BLaER1 (cell line): Measurements from ENCODE around the gene PDE8A.
"Not testable (repeated sequence)": the region's sequence is repeated elsewhere in the genome, so short reads cannot be mapped to it uniquely, and the experiment has no call there.

Experiments used
- H3K27ac ChIP-seq: shearing (Covaris generic); formaldehyde crosslinking; 2 replicates; pipeline ENCODE4 v1.8.1; 2022
- H3K27me3 ChIP-seq: shearing (Covaris generic); formaldehyde crosslinking; 2 replicates; pipeline ENCODE4 v1.8.1; 2022
- H3K36me3 ChIP-seq: shearing (Covaris generic); formaldehyde crosslinking; 2 replicates; pipeline ENCODE4 v1.8.1; 2022
- H3K4me1 ChIP-seq: shearing (Covaris generic); formaldehyde crosslinking; 2 replicates; pipeline ENCODE4 v1.8.1; 2022
- H3K4me2 ChIP-seq: shearing (Covaris generic); formaldehyde crosslinking; 2 replicates; pipeline ENCODE4 v1.8.1; 2022
- H3K4me3 ChIP-seq: shearing (Covaris generic); formaldehyde crosslinking; 2 replicates; pipeline ENCODE4 v1.8.1; 2022
- H3K9ac ChIP-seq: shearing (Covaris generic); formaldehyde crosslinking; 2 replicates; pipeline ENCODE4 v1.8.1; 2022
- H3K9me3 ChIP-seq: shearing (Covaris generic); formaldehyde crosslinking; 2 replicates; pipeline ENCODE4 v1.8.1; 2022
- H4K20me1 ChIP-seq: shearing (Covaris generic); formaldehyde crosslinking; 2 replicates; pipeline ENCODE4 v1.8.1; 2022
- Cebpa-rat ChIP-seq: shearing (Covaris generic); IDR thresholded peaks from 2 replicates; pipeline ENCODE4 v1.8.1; 2022

The PDE8A gene

DNA sequence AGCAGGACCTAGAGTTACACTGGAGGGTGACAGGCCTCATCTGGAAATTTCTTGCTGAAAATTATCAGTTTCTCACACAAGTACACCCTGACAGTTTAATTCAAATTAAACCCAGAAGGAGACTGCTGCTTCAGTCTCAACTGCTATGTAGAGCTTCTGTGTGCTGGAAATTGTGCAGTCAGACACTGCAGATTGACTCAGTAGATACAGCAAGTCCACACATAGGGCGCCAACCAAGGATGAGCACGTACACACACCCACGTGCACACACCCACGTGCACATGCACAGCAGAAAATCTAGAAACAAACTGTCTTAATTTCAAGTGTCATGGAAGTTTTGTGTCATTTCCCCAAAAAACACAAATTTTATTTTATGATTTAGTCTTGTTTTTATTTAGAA is 192.9 kb downstream of the PDE8A start:
- Histone ChIP-seq H3K4me1 (no peaks in the 10 kb centered on the region), H3K4me2 (no peak overlapping the region), H3K36me3 (no peaks in the 10 kb centered on the region), H3K9ac (no peak overlapping the region), H3K27me3 (no peaks in the 10 kb centered on the region), H3K27ac (no peak overlapping the region), H3K9me3 (peaks cover 42% of the 10 kb centered on the region), H3K4me3 (no peak overlapping the region), H4K20me1 (no peaks in the 10 kb centered on the region)
- TF ChIP-seq Cebpa-rat = no peak

DNA sequence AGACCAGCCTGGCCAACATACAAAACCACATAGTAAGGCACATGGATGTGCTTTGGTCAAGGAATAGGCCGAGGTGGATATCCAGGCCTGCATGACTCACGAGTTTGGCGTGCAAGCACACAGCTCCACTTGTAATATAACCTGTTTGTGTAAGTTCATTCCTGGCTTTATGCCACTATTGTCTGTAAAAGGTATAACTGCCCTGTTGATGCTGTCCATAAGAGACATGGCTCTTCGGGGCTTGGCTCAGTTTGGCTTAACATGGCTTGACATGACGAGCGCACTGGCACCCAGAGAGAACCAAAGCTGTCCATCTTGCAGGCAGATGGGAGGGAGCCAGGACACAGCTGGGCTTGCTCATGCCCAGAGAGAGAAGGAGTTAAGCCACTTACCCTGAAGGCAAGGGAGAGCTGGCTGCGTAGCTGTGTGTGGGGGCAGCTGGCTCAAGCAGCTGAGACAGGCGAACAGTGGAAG is 195.4 kb downstream of the PDE8A start:
- not testable (repeated sequence) for H3K27ac ChIP-seq, H3K4me2 ChIP-seq

DNA sequence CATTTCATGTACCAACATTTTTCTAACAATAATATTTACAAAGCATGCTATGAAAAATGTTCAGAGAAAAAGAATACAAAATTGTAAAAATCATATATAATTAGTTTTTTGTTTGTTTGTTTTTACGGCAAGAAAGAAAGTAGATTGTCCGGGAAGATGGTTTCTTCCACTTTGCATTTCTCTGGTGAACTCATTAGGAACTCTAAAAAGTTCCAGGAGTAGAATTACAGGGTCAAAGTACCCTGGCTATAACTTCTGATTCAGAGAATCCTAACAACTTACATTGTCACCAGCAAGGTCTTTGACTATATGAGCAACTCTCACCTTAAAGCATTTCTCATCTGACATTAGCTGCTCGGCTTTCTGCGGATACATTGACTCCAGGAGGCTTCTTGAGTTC is 196.7 kb downstream of the PDE8A start:
- Histone ChIP-seq H3K27me3 (no peaks in the 10 kb centered on the region), H3K4me2 (no peak overlapping the region), H3K27ac (no peak overlapping the region), H4K20me1 (no peaks in the 10 kb centered on the region), H3K9ac (no peak overlapping the region), H3K9me3 (peaks cover 9% of the 10 kb centered on the region), H3K36me3 (no peaks in the 10 kb centered on the region), H3K4me3 (no peak overlapping the region), H3K4me1 (no peaks in the 10 kb centered on the region)
- TF ChIP-seq Cebpa-rat = no peak

More for the DNA sequence above, 195.4 kb downstream of the PDE8A start:
- not testable (repeated sequence) for H3K4me3 ChIP-seq, H3K36me3 ChIP-seq, H3K4me1 ChIP-seq, H3K9ac ChIP-seq, H4K20me1 ChIP-seq, H3K27me3 ChIP-seq
- peaks cover 21% of the 10 kb centered on the region for H3K9me3 ChIP-seq

DNA sequence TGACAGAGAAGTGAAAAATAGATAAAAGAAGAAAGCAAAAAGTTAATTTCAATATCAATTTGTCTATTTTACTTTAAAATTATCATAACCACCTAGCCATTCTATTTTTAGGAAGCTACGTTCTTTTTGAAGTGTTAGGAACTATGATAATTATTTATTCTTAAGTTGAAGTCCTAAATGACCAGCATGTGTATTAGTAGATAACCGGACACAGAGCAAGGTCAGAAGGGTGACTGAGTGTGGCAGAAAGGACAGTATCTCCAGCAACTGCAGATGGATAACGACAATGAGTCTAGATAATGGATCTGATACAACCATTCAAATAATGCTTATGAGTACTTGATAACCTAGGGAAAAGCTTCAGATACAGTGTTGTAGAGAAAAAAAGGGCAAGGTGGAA is 198.0 kb downstream of the PDE8A start:
- H3K36me3 ChIP-seq = no peaks in the 10 kb centered on the region
- H3K4me1 ChIP-seq = no peaks in the 10 kb centered on the region
- H3K9me3 ChIP-seq = no peaks in the 10 kb centered on the region
- H3K27ac ChIP-seq = no peak overlapping the region
- no peaks in the 10 kb centered on the region for H3K27me3 ChIP-seq
- H3K9ac ChIP-seq = no peak overlapping the region
- H3K4me2 ChIP-seq = no peak overlapping the region
- no peak overlapping the region for H3K4me3 ChIP-seq
- H4K20me1 ChIP-seq = no peaks in the 10 kb centered on the region
- no peak for TF ChIP-seq Cebpa-rat

DNA sequence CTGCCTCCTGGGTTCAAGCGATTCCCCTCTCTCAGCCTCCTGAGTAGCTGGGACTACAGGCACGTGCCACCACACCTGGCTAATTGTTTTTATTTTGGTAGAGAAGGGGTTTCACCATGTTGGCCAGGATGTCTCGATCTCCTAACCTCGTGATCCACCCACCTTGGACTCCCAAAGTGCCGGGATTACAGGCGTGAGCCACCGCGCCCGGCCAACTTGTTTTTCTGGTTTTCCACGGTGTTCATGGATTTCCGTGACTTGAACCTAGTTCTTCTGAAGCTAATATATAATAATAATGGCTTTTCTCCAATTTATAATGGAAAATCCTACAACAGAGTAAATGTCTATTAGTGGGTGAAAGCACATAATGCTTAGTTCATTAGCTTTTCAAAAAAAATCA is 203.7 kb downstream of the PDE8A start:
- not testable (repeated sequence) for H3K4me3 ChIP-seq, H3K4me1 ChIP-seq, H3K9ac ChIP-seq, H3K9me3 ChIP-seq, H3K36me3 ChIP-seq, H3K4me2 ChIP-seq, H3K27me3 ChIP-seq, H3K27ac ChIP-seq, H4K20me1 ChIP-seq

DNA sequence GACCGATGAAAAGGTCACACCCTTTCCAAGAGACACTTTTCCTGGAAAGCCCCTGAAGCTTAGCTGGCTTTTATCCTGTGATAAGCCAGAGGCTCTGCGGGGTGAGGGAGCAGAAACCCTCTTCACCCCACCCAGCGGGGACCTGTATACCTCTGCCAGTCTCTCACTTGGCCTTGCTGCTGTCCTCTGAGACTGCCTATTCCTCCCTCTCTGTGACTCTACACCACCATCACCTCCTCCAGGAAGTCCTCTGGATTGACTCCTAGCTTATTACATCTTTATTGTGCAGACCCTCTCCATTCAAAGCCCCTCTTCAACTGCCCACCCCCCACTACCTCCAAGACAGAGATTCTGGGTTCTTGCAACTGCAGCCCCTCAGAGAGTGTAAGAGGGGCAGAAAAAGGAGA is 206.5 kb downstream of the PDE8A start:
- H3K9ac ChIP-seq = not testable (repeated sequence)

More for the DNA sequence above, 206.5 kb downstream of the PDE8A start:
- H3K9me3 ChIP-seq, H3K4me2 ChIP-seq, H3K4me1 ChIP-seq, H3K27me3 ChIP-seq, H4K20me1 ChIP-seq, H3K27ac ChIP-seq, H3K36me3 ChIP-seq, H3K4me3 ChIP-seq: not testable (repeated sequence)
